HG03439 (cell line): ENCODE results near the gene WFDC1.

Experiments
- ATAC-seq: cut with Tn5 transposase; IDR thresholded peaks from one replicate; pipeline ENCODE4 v1.9.1; 2021; ENCODE audit warnings: mild to moderate bottlenecking, moderate library complexity; ENCODE audit not compliant: unreplicated experiment

Gene WFDC1

DNA sequence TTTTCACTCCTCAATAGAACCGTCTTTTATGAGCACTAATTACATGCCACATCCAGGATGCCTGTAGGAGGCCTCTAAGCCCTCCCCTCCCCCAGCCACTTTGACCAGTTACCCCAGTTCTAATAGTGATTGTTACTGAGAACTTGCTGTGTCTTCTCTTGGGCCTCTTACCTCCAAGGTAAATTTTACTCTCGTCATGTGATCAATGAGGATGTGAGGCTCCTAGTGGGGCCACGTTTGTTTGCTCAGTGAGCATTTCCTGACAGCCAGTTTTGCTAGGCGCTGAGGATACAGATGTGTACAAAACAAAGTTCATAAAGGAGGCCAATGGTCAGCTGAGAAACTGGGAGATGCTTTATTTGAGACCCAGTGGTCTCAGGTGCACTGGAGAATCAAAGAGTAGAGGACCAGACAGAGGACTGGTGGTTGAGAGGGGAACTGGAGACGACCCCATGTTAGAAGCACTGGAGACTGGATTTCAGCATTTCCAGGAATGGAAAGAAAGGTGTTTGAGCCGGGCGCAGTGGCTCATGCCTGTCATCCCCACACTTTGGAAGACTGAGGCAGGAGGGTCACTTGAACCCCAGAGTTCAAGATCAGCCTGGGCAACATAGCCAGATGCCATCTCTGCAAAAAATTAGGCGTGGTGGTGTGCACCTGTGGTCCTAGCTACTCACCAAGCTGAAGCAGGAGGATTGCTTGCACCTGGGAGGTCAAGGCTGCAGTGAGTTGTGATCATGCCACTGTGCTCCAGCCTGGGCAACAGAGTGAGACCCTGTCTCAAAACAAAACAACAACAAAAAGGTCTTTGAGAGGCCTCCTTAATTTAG lies 76.3 kb downstream of the WFDC1 start:
- ATAC-seq: no peak

DNA sequence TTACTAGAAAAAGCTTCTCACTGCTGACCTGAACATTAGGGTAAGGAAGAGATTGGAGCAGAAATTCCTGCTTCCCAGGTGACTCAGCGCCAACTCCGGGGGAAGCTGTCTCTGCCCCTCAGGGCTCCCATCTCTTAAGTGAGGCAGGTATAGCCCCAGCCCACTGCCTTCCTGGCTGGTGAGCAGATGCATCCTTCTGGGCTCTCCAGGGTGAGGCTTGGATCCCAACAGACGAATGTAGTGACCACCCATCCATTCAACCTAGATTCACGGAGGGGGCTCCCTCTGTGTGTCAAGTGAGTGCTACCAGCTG lies 76.8 kb downstream of the WFDC1 start:
- no peak for ATAC-seq

DNA sequence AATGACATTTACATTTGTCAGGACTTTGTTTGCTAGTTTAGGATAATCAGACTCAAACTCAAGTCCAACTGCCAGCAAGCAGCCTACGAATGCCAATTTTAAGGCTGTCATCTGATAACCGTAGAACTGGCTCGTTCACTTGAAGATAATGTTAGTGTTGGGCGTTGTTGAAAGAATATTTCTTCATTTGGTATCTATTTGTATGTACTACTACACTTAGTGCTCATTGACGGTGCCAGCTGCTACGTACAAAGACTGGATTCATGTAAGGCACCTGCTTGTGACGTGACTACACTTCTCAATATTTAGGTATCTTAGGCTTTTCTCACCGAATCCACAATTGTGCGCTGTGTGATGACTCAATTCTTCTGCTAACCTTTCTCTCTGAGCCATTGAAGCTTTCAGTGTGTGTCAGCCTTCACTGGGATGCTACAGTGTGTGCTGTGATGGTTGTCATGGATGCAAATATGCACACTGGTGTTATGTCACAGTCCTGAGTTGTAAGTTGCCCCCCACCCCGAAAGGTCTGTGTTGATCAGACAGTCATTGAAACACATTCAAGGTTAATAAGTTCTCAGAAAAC lies 79.3 kb downstream of the WFDC1 start:
- no peak for ATAC-seq

DNA sequence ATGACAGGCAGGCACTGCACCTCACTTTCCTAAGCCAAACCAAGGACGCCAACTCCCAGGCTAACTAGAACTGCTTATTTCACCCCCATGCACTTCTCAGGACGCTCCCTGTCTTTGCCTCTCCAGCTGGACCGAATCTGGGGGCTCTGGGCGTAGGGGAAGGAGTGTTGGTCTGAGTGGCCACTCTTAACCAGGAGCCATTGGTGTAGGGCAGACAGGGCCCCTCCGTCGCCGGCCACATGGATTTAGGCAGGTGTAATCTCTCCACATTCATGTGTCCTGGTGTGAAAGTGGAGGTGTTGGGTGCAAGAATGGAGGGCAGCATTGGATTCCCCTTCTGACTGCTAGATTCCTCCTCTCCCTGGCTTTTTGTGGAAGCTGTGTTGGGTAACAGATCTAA lies 83.4 kb downstream of the WFDC1 start:
- ATAC-seq: no peak

DNA sequence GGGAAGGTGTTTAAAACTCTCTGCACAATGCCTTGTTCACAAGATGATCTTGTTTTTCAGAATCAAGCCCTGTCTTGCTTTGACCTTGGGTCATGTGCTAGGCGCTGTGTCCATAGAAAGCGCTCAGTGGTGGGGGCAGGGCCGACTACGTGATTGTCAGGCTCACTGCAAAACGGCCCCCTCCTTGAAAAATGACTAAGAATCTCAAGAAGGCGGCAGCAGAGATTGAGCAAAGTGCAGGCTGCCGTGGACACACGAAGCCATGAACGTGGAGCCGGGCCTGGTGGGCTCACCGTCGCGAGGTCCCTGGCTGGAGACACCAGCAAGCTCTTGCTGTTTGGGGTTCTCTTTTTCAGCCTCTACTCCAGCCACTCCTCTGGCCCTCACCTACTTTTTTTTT lies 83.9 kb downstream of the WFDC1 start:
- ATAC-seq: no peak

DNA sequence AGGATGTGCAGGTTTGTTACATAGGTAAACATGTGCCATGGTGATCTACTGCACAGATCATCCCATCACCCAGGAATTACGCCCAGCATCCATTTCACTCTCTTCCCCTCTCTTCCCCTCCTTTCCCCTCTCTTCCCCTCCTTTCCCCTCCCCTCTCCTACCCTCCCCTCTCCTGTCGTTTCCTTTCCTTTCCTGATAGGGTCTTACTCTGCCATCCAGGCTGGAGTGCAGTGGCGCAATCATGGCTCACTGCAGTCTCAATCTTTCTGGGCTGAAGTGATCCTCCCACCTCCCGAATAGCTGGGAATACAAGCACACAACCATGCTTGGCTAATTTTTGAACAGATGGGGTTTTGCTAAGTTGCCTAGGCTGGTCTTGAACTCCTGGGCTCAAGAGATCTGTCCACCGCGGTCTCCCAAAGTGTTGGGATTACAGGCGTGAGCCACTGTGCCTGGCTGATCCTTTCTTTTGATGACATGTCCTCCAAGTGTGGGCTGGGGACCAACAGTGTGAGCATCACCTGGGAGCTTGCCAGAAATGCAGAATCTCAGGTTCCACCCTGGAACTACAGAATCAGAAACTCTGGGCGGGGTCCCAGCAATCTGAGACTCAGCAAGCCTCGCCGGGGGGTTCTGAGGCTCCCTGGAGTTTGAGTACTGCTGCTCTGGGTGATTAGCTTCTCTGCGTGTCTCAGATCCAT lies 84.5 kb downstream of the WFDC1 start:
- ATAC-seq: no peak
